Transverse colon (tissue), 4 donors: ENCODE measurements around the gene L3HYPDH. TPM values are rescaled to one million over a fixed set of nuclear protein-coding genes. Genes with fewer than 3 reads are reported as not detected.
A peak's percentile ranks its signal among the peaks of the same experiment; 100 is the strongest.

Experiments
- DNase-seq: peaks from one replicate; pipeline ENCODE4 v3.0.0-alpha.2; 2019
- H3K27ac ChIP-seq, 4 donors: fragments of 200-600 bp; sonication (generic); 2 replicates each; pipeline ENCODE4 v1.5.1; 2016 to 2018; ENCODE audit warnings: inconsistent platforms in 4 of 4
- H3K27me3 ChIP-seq: fragments of 200-600 bp; sonication (generic); 2 replicates; pipeline ENCODE4 v1.5.1; 2017; ENCODE audit warnings: inconsistent platforms
- H3K36me3 ChIP-seq, 4 donors: fragments of 200-600 bp; sonication (generic); 2 replicates each; pipeline ENCODE4 v1.5.1; 2017 to 2019; ENCODE audit warnings: inconsistent platforms in 4 of 4
- H3K4me1 ChIP-seq, 4 donors: fragments of 200-600 bp; sonication (generic); 2 replicates each; pipeline ENCODE4 v1.5.1; 2017 to 2020; ENCODE audit warnings: inconsistent platforms in 4 of 4
- H3K4me3 ChIP-seq, 4 donors: fragments of 200-600 bp; sonication (generic); 1 replicate in 1 of 4; 2 replicates in 3 of 4; pipeline versions ENCODE4 v1.5.1 to v1.6.1; 2017 to 2019; ENCODE audit warnings: inconsistent platforms in 4 of 4
- H3K9me3 ChIP-seq, 2 donors: fragments of 200-600 bp; sonication (generic); 2 replicates each; pipeline ENCODE4 v1.5.1; 2017 to 2019; ENCODE audit warnings: inconsistent platforms in 2 of 2
- EP300 ChIP-seq: sonication (generic); formaldehyde crosslinking; IDR thresholded peaks from one replicate; pipeline ENCODE4 v1.6.1; 2017; ENCODE audit warnings: antibody characterized with exemption, low read depth
- POLR2A ChIP-seq: fragments of 450-650 bp; IDR thresholded peaks from one replicate; pipeline ENCODE4 v1.6.1; 2016; ENCODE audit warnings: antibody characterized with exemption, mild to moderate bottlenecking, moderate library complexity
- POLR2AphosphoS5 ChIP-seq, 3 donors: sonication (generic); formaldehyde crosslinking; IDR thresholded peaks; one replicate each; pipeline ENCODE4 v1.6.1; 2016; ENCODE audit warnings: antibody characterized with exemption in 3 of 3
- WGBS, 2 donors: methylation state at CpG; one replicate each; pipeline ENCODE4 v1.1.5; 2018; ENCODE audit warnings: low coverage in 1 of 2; 5-methylcytosine and 5-hydroxymethylcytosine counted together
- in situ Hi-C, 4 donors: fragments of 200-750 bp; cut with MboI; loops; one replicate each; pipeline versions ENCODE4 v1.15.0 to v1.15.1; 2017; ENCODE audit warnings: low sequenced_read_pairs in 3 of 4, low pct_ligation_motif_present in 1 of 4, low pct_unique_long_range_greater_than_20kb in 1 of 4
- intact Hi-C: fragments of 100-400 bp; cut with DNase I; formaldehyde crosslinking; loops from one replicate; pipeline ENCODE4 v1.15.1; 2023; ENCODE audit warnings: low total_unique reads
- total RNA-seq, 4 donors: library from RNA; depleted of rRNA; stranded (reverse); fragments of >200 nt; gene quantifications; one replicate each; pipeline ENCODE4 v1.1.0, GENCODE V29; 2016
- TF ChIP-seq, protein P1 (sequence below), 5 experiments: fragments of 200-600 bp in 3 of 5; fragments of 450-650 bp in 2 of 5; sonication (generic) in 3 of 5; IDR thresholded peaks; 1 replicate in 2 of 5; 2 replicates in 3 of 5; pipeline ENCODE4 v1.5.1; 2016 to 2017; ENCODE audit warnings: antibody characterized with exemption in 5 of 5, inconsistent platforms in 3 of 5, mild to moderate bottlenecking in 2 of 5, moderate library complexity in 1 of 5

The L3HYPDH gene
- total RNA-seq, 4 donors from 2014 or later: 16.1 to 125 (median 37.6) TPM

- intact Hi-C loops: no loop called here
- Histone ChIP-seq H3K9me3 (no peaks in the 10 kb centered on the region), H3K27ac (no peak overlapping the region), H3K27me3 (no peaks in the 10 kb centered on the region), H3K36me3 (peaks cover 0 to 51% (median 21%) of the 10 kb centered on the region in 4 donors), H3K4me3 (no peak overlapping the region), H3K4me1 (peaks cover 0 to 20% (median 2%) of the 10 kb centered on the region in 4 donors)
- no peak for DNase-seq
- in situ Hi-C loops: no loop called here
- WGBS, 2 donors: 50 to 56% methylated on average over 1 of the region's 1 CpG
- TF ChIP-seq EP300: no peak
- TF ChIP-seq POLR2A: no peak
- no peak for TF ChIP-seq POLR2AphosphoS5 (IDR thresholded peaks at IDR 0.05)
- TF ChIP-seq, protein P1, sequence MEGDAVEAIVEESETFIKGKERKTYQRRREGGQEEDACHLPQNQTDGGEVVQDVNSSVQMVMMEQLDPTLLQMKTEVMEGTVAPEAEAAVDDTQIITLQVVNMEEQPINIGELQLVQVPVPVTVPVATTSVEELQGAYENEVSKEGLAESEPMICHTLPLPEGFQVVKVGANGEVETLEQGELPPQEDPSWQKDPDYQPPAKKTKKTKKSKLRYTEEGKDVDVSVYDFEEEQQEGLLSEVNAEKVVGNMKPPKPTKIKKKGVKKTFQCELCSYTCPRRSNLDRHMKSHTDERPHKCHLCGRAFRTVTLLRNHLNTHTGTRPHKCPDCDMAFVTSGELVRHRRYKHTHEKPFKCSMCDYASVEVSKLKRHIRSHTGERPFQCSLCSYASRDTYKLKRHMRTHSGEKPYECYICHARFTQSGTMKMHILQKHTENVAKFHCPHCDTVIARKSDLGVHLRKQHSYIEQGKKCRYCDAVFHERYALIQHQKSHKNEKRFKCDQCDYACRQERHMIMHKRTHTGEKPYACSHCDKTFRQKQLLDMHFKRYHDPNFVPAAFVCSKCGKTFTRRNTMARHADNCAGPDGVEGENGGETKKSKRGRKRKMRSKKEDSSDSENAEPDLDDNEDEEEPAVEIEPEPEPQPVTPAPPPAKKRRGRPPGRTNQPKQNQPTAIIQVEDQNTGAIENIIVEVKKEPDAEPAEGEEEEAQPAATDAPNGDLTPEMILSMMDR (IDR thresholded peaks at IDR 0.05): no peak
Measured at GRCh38 chr14:59492384-59492783, 8.2 kb upstream of the L3HYPDH start.

DNA sequence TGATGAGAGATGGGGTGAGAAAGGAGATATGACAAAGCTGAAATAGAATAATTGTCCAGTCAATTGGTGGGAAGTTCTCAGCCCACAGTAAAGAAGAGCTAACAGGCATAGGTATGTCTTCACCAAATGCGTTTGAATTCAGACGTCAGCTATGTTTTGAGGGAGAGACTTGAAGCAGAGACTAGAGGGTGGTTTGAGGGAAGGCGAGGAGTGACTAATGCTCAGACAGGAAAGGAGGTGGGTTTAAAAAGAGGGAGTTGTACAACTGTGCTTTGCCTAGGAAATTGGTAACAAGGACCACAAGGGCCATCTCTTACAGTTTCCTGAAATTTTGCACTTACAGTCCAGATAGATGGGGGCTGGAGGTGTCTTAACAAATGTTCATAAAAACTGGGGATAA, 6.5 kb upstream of the L3HYPDH start:
- intact Hi-C loops: no loop called here
- peaks cover 7 to 34% (median 13%) of the 10 kb centered on the region in 4 donors for H3K4me1 ChIP-seq
- no peak for DNase-seq
- H3K9me3 ChIP-seq: no peaks in the 10 kb centered on the region
- 90% methylated on average over 3 of the region's 3 CpGs; no CpG with 5 or more reads in 1 of the 2 donors for WGBS, 2 donors
- H3K4me3 ChIP-seq: no peak overlapping the region
- H3K27ac ChIP-seq: no peak overlapping the region
- no peaks in the 10 kb centered on the region for H3K27me3 ChIP-seq
- TF ChIP-seq, protein P1 (IDR thresholded peaks at IDR 0.05): no peak
- TF ChIP-seq POLR2A (no peak), EP300 (no peak), POLR2AphosphoS5 (IDR thresholded peaks at IDR 0.05) (no peak)
- in situ Hi-C loops: no loop called here
- H3K36me3 ChIP-seq: peaks cover 0 to 41% (median 13%) of the 10 kb centered on the region in 4 donors

DNA sequence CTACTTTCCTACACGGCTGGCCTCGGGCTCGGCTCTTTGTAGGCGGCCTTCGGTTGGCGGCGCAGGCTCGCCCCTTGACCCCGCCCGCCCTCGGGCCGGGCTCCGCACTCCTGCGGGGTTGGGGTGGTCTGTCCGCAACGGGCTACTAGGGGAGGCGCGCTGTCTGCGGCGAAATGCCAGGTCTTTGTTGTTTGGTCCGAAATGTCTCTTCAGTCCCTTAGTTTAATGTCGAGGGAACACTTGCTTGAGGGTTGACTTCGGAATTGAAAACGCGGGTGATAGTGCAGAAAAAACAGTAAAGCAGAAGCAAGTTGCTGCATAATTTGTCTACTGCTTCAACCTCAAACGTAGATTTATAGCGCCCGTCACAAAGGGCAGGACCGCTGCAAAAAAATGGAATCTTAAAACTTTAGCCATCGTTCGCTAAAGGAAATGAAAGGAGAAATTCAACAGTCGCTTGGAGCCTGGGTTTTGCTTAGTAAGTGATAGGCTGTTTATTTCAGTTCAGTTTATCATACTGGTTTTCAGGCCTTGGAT, 499 bp upstream of the L3HYPDH start:
- TF ChIP-seq POLR2AphosphoS5 (IDR thresholded peaks at IDR 0.05): no peak
- no peak for TF ChIP-seq POLR2A
- TF ChIP-seq, protein P1 (IDR thresholded peaks at IDR 0.05): no peak
- TF ChIP-seq EP300: no peak
- in situ Hi-C loops: no loop called here
- Histone ChIP-seq H3K36me3 (peaks cover 0 to 18% (median 3%) of the 10 kb centered on the region in 4 donors), H3K4me3 (peak overlapping the region; percentile 69 to 85 (median 81)), H3K4me1 (peaks cover 24 to 80% (median 39%) of the 10 kb centered on the region in 4 donors), H3K27ac (peak overlapping the region; percentile 93 to 98 (median 96)), H3K27me3 (no peaks in the 10 kb centered on the region), H3K9me3 (no peaks in the 10 kb centered on the region)
- 0% methylated on average over 6 to 32 of the region's 32 CpGs for WGBS, 2 donors
- DNase-seq: no peak
- intact Hi-C loops: no loop called here

- H3K27me3 ChIP-seq: no peaks in the 10 kb centered on the region
- WGBS, 2 donors: 0 to 3% methylated on average over 1 to 16 of the region's 16 CpGs
- peaks cover 0 to 6% (median 3%) of the 10 kb centered on the region in 4 donors for H3K36me3 ChIP-seq
- H3K4me1 ChIP-seq: peaks cover 24 to 70% (median 39%) of the 10 kb centered on the region in 4 donors
- no peak for DNase-seq
- peak overlapping the region; percentile 93 to 98 (median 96) for H3K27ac ChIP-seq
- TF ChIP-seq, protein P1 (IDR thresholded peaks at IDR 0.05): no peak
- no peak for TF ChIP-seq POLR2A
- TF ChIP-seq POLR2AphosphoS5 (IDR thresholded peaks at IDR 0.05): no peak
- TF ChIP-seq EP300: no peak
- peak overlapping the region; percentile 69 to 85 (median 81) for H3K4me3 ChIP-seq
- intact Hi-C loops (no loop called here), in situ Hi-C loops (no loop called here)
- no peaks in the 10 kb centered on the region for H3K9me3 ChIP-seq
Measured at GRCh38 chr14:59483363-59483762, 845 bp downstream of the L3HYPDH start.
